Activated CD4-positive, alpha-beta T cell treated with anti-CD3 and anti-CD28 coated beads for 36 hours (primary cell): ENCODE measurements around the gene ERO1B. TPM values are rescaled to one million over a fixed set of nuclear protein-coding genes. Genes with fewer than 3 reads are reported as not detected.

Experiments
- ATAC-seq: fragments of 200-7000 bp; cut with Tn5 transposase; one replicate; pipeline ENCODE4 v1.10.0; 2021; ENCODE audit warnings: mild to moderate bottlenecking, moderate library complexity
- CTCF ChIA-PET: fragments of 350-600 bp; sonication (Branson Sonifier 250); formaldehyde crosslinking; loops from one replicate; lab custom pipeline; 2021; ENCODE audit warnings: antibody characterized with exemption; lab: Charles Lee
- POLR2A ChIA-PET: fragments of 350-600 bp; sonication (Branson Sonifier 250); formaldehyde crosslinking; loops from one replicate; lab custom pipeline; 2021; ENCODE audit warnings: antibody characterized with exemption, inconsistent platforms; lab: Charles Lee
- DNase-seq: peaks from one replicate; pipeline ENCODE4 v3.0.0-alpha.2; 2020
- H3K27ac Mint-ChIP-seq: one replicate; pipeline ENCODE4 v1.8.0; 2021; ENCODE audit warnings: mixed read lengths
- H3K27me3 Mint-ChIP-seq: one replicate; pipeline ENCODE4 v1.8.0; 2021; ENCODE audit warnings: mixed read lengths
- H3K36me3 Mint-ChIP-seq: one replicate; pipeline ENCODE4 v1.8.0; 2021; ENCODE audit warnings: low read depth, mixed read lengths
- H3K4me1 Mint-ChIP-seq: one replicate; pipeline ENCODE4 v1.8.0; 2021; ENCODE audit warnings: mixed read lengths
- H3K4me3 Mint-ChIP-seq: one replicate; pipeline ENCODE4 v1.8.0; 2021; ENCODE audit warnings: mild to moderate bottlenecking, moderate library complexity, mixed read lengths
- H3K9me3 Mint-ChIP-seq: one replicate; pipeline ENCODE4 v1.8.0; 2021; ENCODE audit warnings: low read depth, mixed read lengths
- intact Hi-C, 2 experiments: fragments of 100-400 bp; cut with DNase I in 1 of 2; cut with micrococcal nuclease in 1 of 2; formaldehyde crosslinking; loops; one replicate each; pipeline versions ENCODE4 v1.14.2 to v1.15.1; 2022 to 2024; cut with DNase I, micrococcal nuclease
- total RNA-seq, 2 experiments: library from RNA; stranded (reverse); gene quantifications; one replicate each; pipeline ENCODE4 v1.2.3, GENCODE V29; 2021

Gene ERO1B
- total RNA-seq, 2 experiments from 2014 or later: 2.2 to 2.8 TPM

DNA sequence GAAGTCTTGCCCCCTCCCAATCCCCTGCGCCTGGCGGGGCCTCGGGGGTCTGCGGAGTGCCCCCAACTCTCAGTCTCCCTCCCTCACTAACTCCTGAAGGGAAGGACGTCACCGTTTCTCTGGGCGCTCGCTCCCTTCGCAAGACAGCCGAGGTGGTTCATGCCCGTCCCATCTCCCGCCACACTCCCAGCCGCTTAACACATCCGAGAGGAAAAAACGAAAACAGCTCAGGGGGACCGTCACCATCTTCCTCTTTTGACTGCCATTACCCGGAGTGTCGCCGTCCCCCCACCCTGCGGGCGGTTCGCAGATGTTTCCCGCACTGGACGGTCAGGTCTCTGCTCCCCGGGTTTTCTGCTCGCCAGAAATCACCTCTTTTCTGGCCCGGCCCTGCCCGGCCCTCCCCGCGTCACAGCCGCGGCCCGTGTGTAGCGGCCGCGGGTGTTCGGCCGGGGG is 532 bp downstream of the ERO1B start:
- CTCF ChIA-PET: interaction anchor here (1.0 kb wide), 1 partner anchor 14 kb away, joined by 4 read pairs; no protein-coding TSS in a partner anchor

DNA sequence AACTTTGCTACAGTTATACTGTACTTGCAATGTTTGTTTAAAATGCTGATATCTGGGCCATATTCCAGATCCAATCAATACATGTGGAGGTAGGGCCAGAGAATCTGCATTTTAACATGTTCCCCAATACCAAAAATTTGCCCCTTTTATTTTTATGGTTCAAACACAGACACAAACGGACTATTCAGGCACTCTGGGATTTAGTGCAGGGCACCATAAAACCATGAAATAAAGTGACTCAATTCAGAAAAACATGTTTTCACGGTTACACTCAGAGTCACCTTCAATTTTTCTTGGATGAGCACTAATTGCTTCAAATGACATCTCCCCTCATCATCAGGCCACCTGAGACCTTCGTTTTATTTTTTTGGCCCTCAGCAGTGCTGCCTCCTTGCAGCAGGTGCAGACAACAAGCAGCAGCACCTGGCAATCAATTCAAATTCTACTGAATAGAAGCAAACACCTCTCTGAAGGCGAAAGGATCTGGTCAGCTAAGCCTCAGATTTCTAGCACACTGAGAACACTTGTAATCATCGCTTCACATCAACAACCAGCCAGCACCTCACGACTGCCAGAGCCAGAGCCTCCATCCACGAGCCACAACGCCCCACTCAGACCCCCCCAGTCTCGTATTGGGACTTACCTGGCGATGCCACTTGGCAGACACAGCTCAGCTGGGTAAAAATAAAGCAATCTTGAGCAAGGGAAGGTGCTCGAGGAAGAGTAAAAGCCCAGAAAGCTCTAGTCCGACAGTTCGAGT is 1.1 kb downstream of the ERO1B start:
- ChIA-PET CTCF (interaction anchor here (0.5 kb wide), 1 partner anchor 41 kb away, joined by 3 read pairs; no protein-coding TSS in a partner anchor), POLR2A (no interaction called here)
- no peaks in the 10 kb centered on the region for H3K36me3 Mint-ChIP-seq
- H3K27me3 Mint-ChIP-seq: peaks cover 1% of the 10 kb centered on the region
- H3K4me3 Mint-ChIP-seq: peak overlapping the region; percentile 82
- H3K4me1 Mint-ChIP-seq: peaks cover 53% of the 10 kb centered on the region
- H3K9me3 Mint-ChIP-seq: no peaks in the 10 kb centered on the region
- peak; percentile 44 for DNase-seq
- no peak for ATAC-seq
- intact Hi-C loops: loop anchor here (5.0 to 10.0 kb wide), 8 partner anchors 158 to 953 kb away; partner anchors contain the start of genes ARID4B (in 1 of the 2), B3GALNT2 (in 1 of the 2), GGPS1 (in 1 of the 2) and LGALS8 (in 1 of the 2)
- peak overlapping the region; percentile 69 for H3K27ac Mint-ChIP-seq

More for the DNA sequence above, 532 bp downstream of the ERO1B start:
- Mint-ChIP-seq H3K27me3 (peaks cover 1% of the 10 kb centered on the region), H3K4me1 (peaks cover 50% of the 10 kb centered on the region), H3K27ac (peak overlapping the region; percentile 69), H3K4me3 (peak overlapping the region; percentile 82), H3K36me3 (no peaks in the 10 kb centered on the region), H3K9me3 (no peaks in the 10 kb centered on the region)
- POLR2A ChIA-PET: no interaction called here
- ATAC-seq: peak; percentile 5
- peak; percentile 48 for DNase-seq
- intact Hi-C loops: loop anchor here (5.0 to 10.0 kb wide), 8 partner anchors 159 to 954 kb away; partner anchors contain the start of genes ARID4B (in 1 of the 2), B3GALNT2 (in 1 of the 2), GGPS1 (in 1 of the 2) and LGALS8 (in 1 of the 2)

DNA sequence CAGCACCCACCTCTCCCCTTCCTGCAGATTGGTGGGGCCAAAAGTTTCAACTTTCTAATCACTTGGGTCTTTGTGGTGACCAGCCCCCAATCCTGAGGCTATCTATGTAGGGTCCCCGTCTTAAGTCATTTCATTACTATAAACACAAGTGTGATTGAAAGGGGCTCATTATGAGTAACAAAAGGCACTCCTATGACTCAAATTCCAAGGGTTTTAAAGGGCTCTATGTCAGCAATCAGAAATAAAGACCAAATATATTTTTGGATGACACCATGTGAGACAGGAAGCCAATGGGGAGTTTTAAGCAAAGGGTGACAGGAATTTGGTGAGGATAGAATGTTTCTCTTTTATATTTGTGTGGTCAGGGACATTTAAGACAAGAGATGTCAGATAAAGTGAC is 6.2 kb downstream of the ERO1B start:
- Mint-ChIP-seq H3K27ac (no peak overlapping the region), H3K4me1 (peaks cover 20% of the 10 kb centered on the region), H3K36me3 (no peaks in the 10 kb centered on the region), H3K4me3 (no peak overlapping the region), H3K27me3 (no peaks in the 10 kb centered on the region), H3K9me3 (no peaks in the 10 kb centered on the region)
- intact Hi-C loops: no loop called here
- DNase-seq: no peak
- POLR2A ChIA-PET: no interaction called here
- peak; percentile 65 for ATAC-seq
- CTCF ChIA-PET: interaction anchor here (1.3 kb wide), 1 partner anchor 18 kb away, joined by 3 read pairs; no protein-coding TSS in a partner anchor

DNA sequence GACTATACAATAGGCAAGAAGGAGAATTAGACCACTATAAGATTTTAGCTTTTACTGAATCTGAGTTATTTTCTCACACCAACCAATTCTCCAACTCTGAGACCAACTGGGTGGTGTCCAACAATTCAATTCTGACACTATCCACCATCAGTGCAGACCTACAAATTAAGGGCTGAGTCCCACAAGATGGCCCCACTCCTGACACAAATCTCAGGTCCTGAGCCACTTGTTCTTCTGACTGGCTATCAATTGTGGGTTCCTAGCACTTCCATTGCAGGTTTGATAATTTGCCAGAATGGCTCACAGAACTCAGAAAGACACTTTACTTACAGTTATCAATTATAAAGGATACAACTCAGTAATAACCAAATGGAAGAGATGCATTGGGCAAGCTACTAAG is 6.7 kb downstream of the ERO1B start:
- intact Hi-C loops: no loop called here
- no peak overlapping the region for H3K27ac Mint-ChIP-seq
- no peaks in the 10 kb centered on the region for H3K36me3 Mint-ChIP-seq
- POLR2A ChIA-PET: interaction anchor here (0.9 kb wide), 1 partner anchor 259 kb away, joined by 6 read pairs; no protein-coding TSS in a partner anchor
- peaks cover 15% of the 10 kb centered on the region for H3K4me1 Mint-ChIP-seq
- no peak overlapping the region for H3K4me3 Mint-ChIP-seq
- H3K9me3 Mint-ChIP-seq: no peaks in the 10 kb centered on the region
- ATAC-seq (no peak), DNase-seq (no peak)
- CTCF ChIA-PET: no interaction called here
- no peaks in the 10 kb centered on the region for H3K27me3 Mint-ChIP-seq

DNA sequence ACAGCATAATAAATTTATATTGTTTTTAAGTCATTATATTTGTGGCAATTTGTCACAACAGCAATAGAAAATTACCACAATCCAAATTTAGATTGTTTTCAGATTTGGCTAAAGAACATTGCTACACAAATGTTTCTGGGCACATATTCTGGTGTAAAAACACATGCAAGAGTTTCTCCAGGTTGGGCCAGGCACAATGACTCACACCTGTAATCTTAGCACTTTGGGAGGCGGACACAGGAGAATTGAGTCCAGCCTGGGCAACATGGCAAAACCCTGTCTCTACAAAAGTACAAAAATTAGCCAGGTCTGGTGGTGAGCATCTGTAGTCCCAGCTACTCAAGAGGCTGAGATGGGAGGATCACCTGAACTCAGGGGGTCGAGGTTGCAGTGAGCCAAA is 8.4 kb downstream of the ERO1B start:
- Mint-ChIP-seq H3K4me3 (no peak overlapping the region), H3K4me1 (peaks cover 15% of the 10 kb centered on the region), H3K27ac (no peak overlapping the region), H3K36me3 (no peaks in the 10 kb centered on the region), H3K27me3 (no peaks in the 10 kb centered on the region), H3K9me3 (no peaks in the 10 kb centered on the region)
- DNase-seq (no peak), ATAC-seq (no peak)
- intact Hi-C loops: no loop called here
- CTCF ChIA-PET: interaction anchor here (0.8 kb wide), 1 partner anchor 14 kb away, joined by 3 read pairs; no protein-coding TSS in a partner anchor
- POLR2A ChIA-PET: interaction anchor here (0.6 kb wide), 1 partner anchor 11 kb away, joined by 3 read pairs; no protein-coding TSS in a partner anchor

DNA sequence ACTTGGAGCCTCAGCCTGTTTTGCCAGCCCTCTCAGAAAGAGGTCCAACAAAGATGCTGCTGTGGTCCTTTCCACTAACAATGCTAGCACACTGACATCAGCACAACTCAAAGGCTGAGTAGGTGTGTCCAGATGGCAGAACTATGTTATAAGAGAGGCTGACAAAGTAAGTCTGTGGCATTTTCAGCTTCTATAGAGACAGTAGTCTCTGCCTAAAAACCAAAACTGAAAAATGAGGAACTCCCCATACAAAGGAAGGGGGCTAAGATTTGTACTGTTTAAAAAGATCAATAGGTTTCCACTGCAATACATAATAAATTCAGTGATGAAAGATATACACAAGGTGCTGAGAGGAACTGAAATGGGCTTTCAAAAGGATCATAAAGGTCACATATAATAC is 12.3 kb downstream of the ERO1B start:
- Mint-ChIP-seq H3K4me3 (no peak overlapping the region), H3K27ac (no peak overlapping the region), H3K36me3 (peaks cover 16% of the 10 kb centered on the region), H3K9me3 (no peaks in the 10 kb centered on the region), H3K27me3 (no peaks in the 10 kb centered on the region), H3K4me1 (peaks cover 3% of the 10 kb centered on the region)
- no peak for ATAC-seq
- intact Hi-C loops: no loop called here
- no peak for DNase-seq
- CTCF ChIA-PET: no interaction called here
- POLR2A ChIA-PET: no interaction called here

DNA sequence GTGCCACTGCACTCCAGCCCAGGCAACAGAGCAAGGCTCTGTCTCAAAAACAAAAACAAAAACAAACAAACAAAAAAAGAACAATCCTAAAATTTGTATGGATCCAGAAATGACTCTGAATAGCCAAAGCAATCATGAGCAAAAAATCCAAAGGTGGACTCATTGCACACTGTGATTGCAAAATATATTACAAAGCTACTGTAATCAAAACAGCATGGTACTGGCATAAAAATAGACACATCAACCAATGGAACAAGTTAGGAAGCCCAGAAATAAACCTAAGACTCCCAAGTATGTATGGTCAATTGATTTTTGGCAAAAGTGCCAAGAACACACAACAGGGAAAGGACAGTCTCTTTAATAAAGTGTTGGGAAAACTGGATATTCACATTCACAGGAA is 19.9 kb downstream of the ERO1B start:
- no peaks in the 10 kb centered on the region for H3K27me3 Mint-ChIP-seq
- DNase-seq (no peak), ATAC-seq (no peak)
- peaks cover 25% of the 10 kb centered on the region for H3K4me1 Mint-ChIP-seq
- CTCF ChIA-PET: no interaction called here
- peaks cover 33% of the 10 kb centered on the region for H3K9me3 Mint-ChIP-seq
- no peak overlapping the region for H3K27ac Mint-ChIP-seq
- POLR2A ChIA-PET: no interaction called here
- no peak overlapping the region for H3K4me3 Mint-ChIP-seq
- intact Hi-C loops: no loop called here
- peaks cover 52% of the 10 kb centered on the region for H3K36me3 Mint-ChIP-seq

DNA sequence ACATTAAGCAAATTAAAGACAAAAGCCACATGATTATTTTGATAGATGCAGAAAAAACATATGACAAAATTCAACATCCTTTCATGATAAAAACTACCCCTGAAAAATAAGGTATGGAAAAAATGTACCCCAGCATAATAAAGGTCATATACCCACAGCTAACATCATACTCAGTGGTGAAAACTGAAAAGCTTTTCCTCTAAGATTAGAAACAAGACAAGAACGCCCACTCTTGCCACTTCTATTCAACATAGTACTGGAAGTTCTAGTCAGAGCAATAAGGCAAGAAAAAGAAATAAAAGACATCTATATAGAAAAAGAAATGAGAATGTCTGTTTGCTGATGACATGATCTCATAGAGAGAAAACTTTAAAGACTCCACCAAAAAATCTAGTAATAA is 20.7 kb downstream of the ERO1B start:
- Mint-ChIP-seq H3K4me3 (no peak overlapping the region), H3K27ac (no peak overlapping the region), H3K27me3 (no peaks in the 10 kb centered on the region), H3K36me3 (peaks cover 49% of the 10 kb centered on the region), H3K9me3 (peaks cover 33% of the 10 kb centered on the region), H3K4me1 (peaks cover 25% of the 10 kb centered on the region)
- no peak for ATAC-seq
- ChIA-PET CTCF (no interaction called here), POLR2A (no interaction called here)
- intact Hi-C loops: no loop called here
- no peak for DNase-seq

DNA sequence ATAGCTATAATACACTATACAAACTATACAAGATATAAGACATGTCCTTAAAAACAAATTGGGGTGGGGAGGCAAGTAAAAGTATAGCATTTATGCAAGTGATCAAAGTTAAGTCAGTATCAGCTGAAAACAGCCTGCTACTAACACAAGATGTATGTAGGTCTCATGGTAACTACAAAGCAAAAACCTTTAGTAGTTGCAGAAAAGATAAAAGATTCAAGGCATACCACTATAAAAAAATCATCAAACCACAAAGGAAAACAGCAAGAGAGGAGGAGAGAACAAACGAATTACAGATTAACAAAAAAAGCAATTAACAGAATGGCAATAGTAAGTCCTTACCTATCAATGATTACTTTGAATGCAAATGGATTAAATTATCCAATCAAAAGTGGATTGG is 22.7 kb downstream of the ERO1B start:
- DNase-seq (no peak), ATAC-seq (no peak)
- Mint-ChIP-seq H3K4me3 (no peak overlapping the region), H3K9me3 (peaks cover 33% of the 10 kb centered on the region), H3K27ac (no peak overlapping the region), H3K36me3 (peaks cover 44% of the 10 kb centered on the region), H3K27me3 (no peaks in the 10 kb centered on the region), H3K4me1 (peaks cover 25% of the 10 kb centered on the region)
- CTCF ChIA-PET: interaction anchor here (0.6 kb wide), 2 partner anchors 15 to 18 kb away, joined by 3 read pairs; no protein-coding TSS in a partner anchor
- intact Hi-C loops: no loop called here
- POLR2A ChIA-PET: interaction anchor here (0.6 kb wide), 1 partner anchor 213 kb away, joined by 3 read pairs; no protein-coding TSS in a partner anchor

DNA sequence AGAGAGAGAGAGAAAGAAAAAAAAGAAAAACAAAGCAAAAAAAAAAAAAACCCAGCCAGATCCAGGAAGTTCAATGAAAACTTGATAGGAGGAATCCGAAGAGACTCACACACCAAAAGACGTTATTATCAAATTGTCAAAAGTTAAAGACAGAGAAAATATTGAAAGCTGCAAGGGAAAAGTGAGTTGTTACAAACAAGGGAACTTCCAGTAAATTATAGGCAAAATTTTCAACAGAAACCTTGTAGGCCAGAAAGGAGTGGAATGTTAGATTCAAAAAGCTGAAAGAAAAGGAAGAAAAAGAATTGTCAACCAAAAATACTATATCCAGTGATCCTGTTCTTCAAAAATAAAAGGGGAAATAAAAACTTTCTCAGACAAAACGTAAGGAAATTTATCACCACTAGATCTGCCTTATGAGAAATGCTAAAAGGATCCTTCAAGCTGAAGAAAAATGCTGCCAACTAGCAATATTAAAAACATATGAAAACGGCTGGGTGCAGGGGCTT is 23.6 kb downstream of the ERO1B start:
- peaks cover 40% of the 10 kb centered on the region for H3K36me3 Mint-ChIP-seq
- H3K27ac Mint-ChIP-seq: no peak overlapping the region
- POLR2A ChIA-PET: no interaction called here
- intact Hi-C loops: no loop called here
- CTCF ChIA-PET: interaction anchor here (1.3 kb wide), 1 partner anchor 18 kb away, joined by 3 read pairs; no protein-coding TSS in a partner anchor
- H3K9me3 Mint-ChIP-seq: peaks cover 33% of the 10 kb centered on the region
- H3K27me3 Mint-ChIP-seq: no peaks in the 10 kb centered on the region
- DNase-seq (no peak), ATAC-seq (no peak)
- no peak overlapping the region for H3K4me3 Mint-ChIP-seq
- H3K4me1 Mint-ChIP-seq: peaks cover 25% of the 10 kb centered on the region

DNA sequence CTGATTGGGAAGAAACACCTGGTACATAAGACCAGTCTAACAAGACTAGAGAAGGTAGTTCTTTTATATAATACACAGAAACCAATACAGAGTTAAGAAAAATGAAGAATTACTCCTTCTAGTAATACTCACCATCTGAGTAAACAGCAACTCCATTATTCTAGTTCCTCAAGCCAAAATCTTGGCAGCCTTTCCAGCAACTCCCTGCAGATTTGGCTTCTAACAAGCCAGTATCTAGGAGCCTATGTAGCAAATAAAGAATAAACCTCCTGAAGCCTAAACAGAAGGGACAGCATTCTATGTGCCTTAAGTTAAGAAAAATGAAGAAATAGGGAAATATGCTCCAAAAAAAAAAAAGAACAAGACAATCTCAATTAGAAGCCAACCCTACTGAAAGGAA is 24.5 kb downstream of the ERO1B start:
- no peaks in the 10 kb centered on the region for H3K27me3 Mint-ChIP-seq
- peaks cover 25% of the 10 kb centered on the region for H3K4me1 Mint-ChIP-seq
- CTCF ChIA-PET: interaction anchor here (1.3 kb wide), 1 partner anchor 19 kb away, joined by 3 read pairs; no protein-coding TSS in a partner anchor
- H3K9me3 Mint-ChIP-seq: peaks cover 31% of the 10 kb centered on the region
- POLR2A ChIA-PET: no interaction called here
- H3K36me3 Mint-ChIP-seq: peaks cover 34% of the 10 kb centered on the region
- intact Hi-C loops: no loop called here
- H3K4me3 Mint-ChIP-seq: no peak overlapping the region
- DNase-seq (no peak), ATAC-seq (no peak)
- no peak overlapping the region for H3K27ac Mint-ChIP-seq
